IMR-90 (cell line): Measurements from ENCODE around the gene HACD4. TPM values are rescaled to one million over a fixed set of nuclear protein-coding genes. Genes with fewer than 3 reads are reported as not detected.

Source experiments
- ATAC-seq: fragments of 200-7000 bp; cut with Tn5 transposase; 2 replicates; pipeline ENCODE4 v1.9.1; 2020; ENCODE audit warnings: low read depth, mild to moderate bottlenecking, moderate library complexity
- BruUV-seq: library from RNA; stranded (reverse); fragments of 400-500 nt; replicated peaks from 2 replicates; lab custom pipeline; 2021; lab: Mats Ljungman, UMichigan
- CTCF ChIA-PET: fragments of 300-600 bp; formaldehyde crosslinking; extraction: SDS; loops from one replicate; lab custom pipeline; 2021; ENCODE audit warnings: antibody characterized with exemption; lab: Yijun Ruan, JAX
- POLR2A ChIA-PET: fragments of 300-600 bp; sonication (Branson Sonifier 250); formaldehyde crosslinking; loops from one replicate; lab custom pipeline; 2022; ENCODE audit warnings: antibody characterized with exemption; ENCODE audit not compliant: unreplicated experiment; lab: Charles Lee
- DNase-seq: peaks from one replicate; pipeline ENCODE4 v3.0.0; 2013
- H2AFZ ChIP-seq: replicated peaks from 2 replicates; pipeline ENCODE3; 2013; ENCODE audit warnings: low read length, mild to moderate bottlenecking; ENCODE audit not compliant: poor library complexity
- H2AK5ac ChIP-seq: 2 replicates; pipeline ENCODE4 v1.6.1; 2013; ENCODE audit warnings: low read depth, low read length, inconsistent platforms
- H2AK9ac ChIP-seq: replicated peaks from 2 replicates; pipeline ENCODE3; 2013; ENCODE audit warnings: mild to moderate bottlenecking, low read depth, low read length, moderate library complexity; ENCODE audit not compliant: poor library complexity
- H2BK120ac ChIP-seq: 2 replicates; pipeline ENCODE4 v1.6.1; 2013; ENCODE audit warnings: low read depth, low read length, inconsistent platforms
- H2BK15ac ChIP-seq: 3 replicates; pipeline ENCODE4 v1.6.1; 2013; ENCODE audit warnings: low read depth, low read length, inconsistent platforms
- H2BK20ac ChIP-seq: 2 replicates; pipeline ENCODE4 v1.6.1; 2013; ENCODE audit warnings: low read depth, mild to moderate bottlenecking, inconsistent platforms, low read length, moderate library complexity
- H2BK5ac ChIP-seq: 2 replicates; pipeline ENCODE4 v1.6.1; 2013; ENCODE audit warnings: mild to moderate bottlenecking, low read depth, low read length, inconsistent platforms; ENCODE audit not compliant: poor library complexity, severe bottlenecking
- H3K14ac ChIP-seq: replicated peaks from 2 replicates; pipeline ENCODE4 v1.6.1; 2013; ENCODE audit warnings: low read depth, low read length, inconsistent platforms
- H3K18ac ChIP-seq: 2 replicates; pipeline ENCODE4 v1.6.1; 2013; ENCODE audit warnings: low read depth, low read length, control low read depth
- H3K23ac ChIP-seq: 2 replicates; pipeline ENCODE4 v1.6.1; 2013; ENCODE audit warnings: low read depth, low read length, inconsistent platforms
- H3K27ac ChIP-seq: 2 replicates; pipeline ENCODE4 v1.5.1; 2013; ENCODE audit warnings: mild to moderate bottlenecking, control low read depth, low read length; ENCODE audit not compliant: insufficient read depth
- H3K27me3 ChIP-seq: 2 replicates; pipeline ENCODE4 v1.6.1; 2013; ENCODE audit warnings: low read length; ENCODE audit not compliant: control insufficient read depth, insufficient read depth
- H3K36me3 ChIP-seq: 2 replicates; pipeline ENCODE4 v1.6.1; 2013; ENCODE audit warnings: low read length, mixed read lengths; ENCODE audit not compliant: control insufficient read depth, insufficient read depth
- H3K4ac ChIP-seq: 2 replicates; pipeline ENCODE4 v1.6.1; 2013; ENCODE audit warnings: low read depth, low read length, inconsistent platforms
- H3K4me1 ChIP-seq: 2 replicates; pipeline ENCODE4 v1.6.1; 2013; ENCODE audit warnings: low read length, mixed read lengths; ENCODE audit not compliant: control insufficient read depth, insufficient read depth
- H3K4me2 ChIP-seq: 2 replicates; pipeline ENCODE4 v1.6.1; 2013; ENCODE audit warnings: low read depth, mild to moderate bottlenecking, control low read depth, low read length, moderate library complexity
- H3K4me3 ChIP-seq: 2 replicates; pipeline ENCODE4 v1.5.1; 2013; ENCODE audit warnings: low read depth, mild to moderate bottlenecking, control low read depth, low read length, moderate library complexity; ENCODE audit not compliant: insufficient read depth
- H3K56ac ChIP-seq: 2 replicates; pipeline ENCODE4 v1.6.1; 2013; ENCODE audit warnings: low read length, inconsistent platforms; ENCODE audit not compliant: insufficient read depth; ENCODE audit errors: extremely low read depth
- H3K79me1 ChIP-seq, 2 experiments: 2 replicates each; pipeline ENCODE4 v1.6.1; 2013; ENCODE audit warnings: low read length in 2 of 2, inconsistent platforms in 1 of 2, low read depth in 1 of 2
- H3K9ac ChIP-seq: 2 replicates; pipeline ENCODE4 v1.6.1; 2013; ENCODE audit warnings: low read depth, low read length, control low read depth
- H3K9me1 ChIP-seq: 2 replicates; pipeline ENCODE4 v1.6.1; 2013; ENCODE audit warnings: low read length, inconsistent platforms; ENCODE audit not compliant: insufficient read depth
- H3K9me3 ChIP-seq: 2 replicates; pipeline ENCODE4 v1.6.1; 2013; ENCODE audit warnings: low read length; ENCODE audit not compliant: control insufficient read depth, insufficient read depth
- H4K20me1 ChIP-seq: 2 replicates; pipeline ENCODE4 v1.6.1; 2013; ENCODE audit warnings: low read length, inconsistent platforms; ENCODE audit not compliant: insufficient read depth
- H4K5ac ChIP-seq: 2 replicates; pipeline ENCODE4 v1.6.1; 2013; ENCODE audit warnings: mild to moderate bottlenecking, low read depth, low read length, control low read depth
- H4K8ac ChIP-seq, 2 experiments: 2 replicates each; pipeline ENCODE4 v1.6.1; 2013; ENCODE audit warnings: low read depth in 2 of 2, low read length in 2 of 2, control low read depth in 1 of 2, inconsistent platforms in 1 of 2
- H4K91ac ChIP-seq: 2 replicates; pipeline ENCODE4 v1.6.1; 2013; ENCODE audit warnings: low read depth, low read length, inconsistent platforms; ENCODE audit not compliant: insufficient read depth
- BHLHE40 ChIP-seq: fragments of 150-350 bp; IDR thresholded peaks from 2 replicates; pipeline ENCODE4 v1.6.1; 2016; ENCODE audit warnings: mild to moderate bottlenecking, low read depth, low read length
- CHD1 ChIP-seq: IDR thresholded peaks from 2 replicates; pipeline ENCODE4 v1.6.1; 2012; ENCODE audit warnings: low read depth, low read length, improper control_type of control experiment
- MAFK ChIP-seq: IDR thresholded peaks from 2 replicates; pipeline ENCODE4 v1.6.1; 2012; ENCODE audit warnings: low read depth, low read length, improper control_type of control experiment
- MXI1 ChIP-seq: IDR thresholded peaks from 2 replicates; pipeline ENCODE4 v1.6.1; 2012; ENCODE audit warnings: low read depth, mild to moderate bottlenecking, low read length, moderate library complexity, borderline replicate concordance
- NFE2L2 ChIP-seq: fragments of 150-350 bp; IDR thresholded peaks from 2 replicates; pipeline ENCODE4 v1.6.1; 2016; ENCODE audit warnings: low read depth, mild to moderate bottlenecking, low read length
- RFX5 ChIP-seq: IDR thresholded peaks from 2 replicates; pipeline ENCODE4 v1.8.0; 2012; ENCODE audit warnings: low read depth, mild to moderate bottlenecking, low read length, moderate library complexity
- SMC3 ChIP-seq: fragments of 150-350 bp; IDR thresholded peaks from 2 replicates; pipeline ENCODE4 v1.6.1; 2016; ENCODE audit warnings: low read depth, mild to moderate bottlenecking, antibody characterized with exemption, low read length, moderate library complexity
- whole genome bisulfite sequencing, 2 experiments: methylation state at CpG; one replicate each; pipeline versions ENCODE4 v1.1.5 to v1.1.7; 2013; ENCODE audit warnings: missing lambda C conversion rate in 2 of 2; ENCODE audit not compliant: insufficient read length in 1 of 2; ENCODE audit errors: extremely low coverage in 2 of 2; 5-methylcytosine and 5-hydroxymethylcytosine counted together
- dilution Hi-C: fragments of 300-500 bp; cut with HindIII; formaldehyde crosslinking; loops from one replicate; pipeline ENCODE4 v1.14.3; 2018; ENCODE audit warnings: low sequenced_read_pairs; ENCODE audit not compliant: unreplicated experiment
- in situ Hi-C: fragments of 300-500 bp; cut with MboI; formaldehyde crosslinking; loops from 3 replicates; pipeline ENCODE4 v1.14.3; 2019; ENCODE audit warnings: low sequenced_read_pairs, inconsistent platforms, mixed read lengths
- intact Hi-C: fragments of 100-400 bp; cut with micrococcal nuclease; formaldehyde crosslinking; loops from 2 replicates; pipeline ENCODE4 v1.10.0; 2022
- polyA plus RNA-seq, 3 experiments: library from polyadenylated mRNA; depleted of rRNA; stranded (reverse); fragments of >200 nt; gene quantifications; 2 replicates each; pipeline ENCODE4 v1.2.3, GENCODE V29; 2012; ENCODE audit warnings: low replicate concordance in 1 of 3
- total RNA-seq: library from RNA; depleted of rRNA; stranded (reverse); fragments of >200 nt; gene quantifications from 2 replicates; pipeline ENCODE4 v1.2.3, GENCODE V29; 2012
- TF ChIP-seq, protein P1 (sequence below): fragments of 150-350 bp; IDR thresholded peaks from 2 replicates; pipeline ENCODE4 v1.6.1; 2016; ENCODE audit warnings: low read depth, mild to moderate bottlenecking, low read length, moderate library complexity, borderline replicate concordance
- TF ChIP-seq, protein P2 (sequence below): fragments of 150-350 bp; IDR thresholded peaks from 2 replicates; pipeline ENCODE4 v1.6.1; 2017; ENCODE audit warnings: mild to moderate bottlenecking, antibody characterized with exemption, low read length, low read depth

Gene HACD4
- total and polyA plus RNA-seq, 2 of the 4 experiments (the other 2 are of a cell fraction), result 1.9 to 2.2 TPM

DNA sequence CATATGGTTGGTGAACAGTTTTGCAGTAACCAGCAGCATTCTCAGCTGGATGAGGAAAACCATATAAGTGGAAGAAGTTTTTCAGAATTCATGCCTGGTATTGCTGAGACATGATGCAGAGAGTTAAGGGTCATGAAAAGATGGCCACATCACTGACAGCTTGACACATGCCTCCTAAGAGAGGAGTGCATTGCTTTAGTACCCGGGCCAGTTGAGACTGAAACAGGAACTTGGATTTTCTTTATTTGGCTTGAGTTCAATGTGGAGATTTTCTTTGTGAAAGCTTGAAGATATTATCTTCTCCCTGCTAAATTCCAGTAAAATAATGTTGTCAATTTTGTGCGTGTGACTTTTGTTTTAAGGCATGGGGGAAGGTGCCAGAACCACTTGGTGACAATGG lies 35.8 kb downstream of the HACD4 start:
- dilution Hi-C loops, result no loop called here
- Histone ChIP-seq H3K14ac (no peak overlapping the region), H2AK5ac (no peak overlapping the region), H3K9me3 (no peaks in the 10 kb centered on the region), H3K4me2 (no peak overlapping the region), H4K8ac (no peak overlapping the region), H3K23ac (no peak overlapping the region), H4K20me1 (no peaks in the 10 kb centered on the region), H3K79me1 (no peaks in the 10 kb centered on the region; a peak in 1 of 4 replicates), H4K91ac (no peak overlapping the region), H2BK15ac (no peak overlapping the region), H2BK5ac (no peak overlapping the region), H3K4ac (no peak overlapping the region), H3K9ac (no peak overlapping the region), H3K27ac (no peak overlapping the region), H3K4me3 (no peak overlapping the region), H3K18ac (no peak overlapping the region), H3K4me1 (no peaks in the 10 kb centered on the region), H2AFZ (no peak overlapping the region), H3K27me3 (no peaks in the 10 kb centered on the region), H3K9me1 (0 out of 2 replicates have a peak, but pooled peaks cover 3% of the 10 kb centered on the region), H3K36me3 (peaks cover 7% of the 10 kb centered on the region), H2BK20ac (no peak overlapping the region), H2BK120ac (no peak overlapping the region), H4K5ac (no peak overlapping the region), H2AK9ac (no peak overlapping the region), H3K56ac (no peak overlapping the region)
- no CpG with 5 or more reads among the region's 2 CpGs for WGBS, 2 experiments
- intact Hi-C loops, result no loop called here
- no TSS peak for BruUV-seq
- TF ChIP-seq MAFK (no peak), CHD1 (no peak), SMC3 (no peak), MXI1 (no peak), BHLHE40 (no peak), NFE2L2 (no peak), RFX5 (no peak)
- TF ChIP-seq, protein P1, sequence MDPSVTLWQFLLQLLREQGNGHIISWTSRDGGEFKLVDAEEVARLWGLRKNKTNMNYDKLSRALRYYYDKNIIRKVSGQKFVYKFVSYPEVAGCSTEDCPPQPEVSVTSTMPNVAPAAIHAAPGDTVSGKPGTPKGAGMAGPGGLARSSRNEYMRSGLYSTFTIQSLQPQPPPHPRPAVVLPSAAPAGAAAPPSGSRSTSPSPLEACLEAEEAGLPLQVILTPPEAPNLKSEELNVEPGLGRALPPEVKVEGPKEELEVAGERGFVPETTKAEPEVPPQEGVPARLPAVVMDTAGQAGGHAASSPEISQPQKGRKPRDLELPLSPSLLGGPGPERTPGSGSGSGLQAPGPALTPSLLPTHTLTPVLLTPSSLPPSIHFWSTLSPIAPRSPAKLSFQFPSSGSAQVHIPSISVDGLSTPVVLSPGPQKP, result no peak
- TF ChIP-seq, protein P2, sequence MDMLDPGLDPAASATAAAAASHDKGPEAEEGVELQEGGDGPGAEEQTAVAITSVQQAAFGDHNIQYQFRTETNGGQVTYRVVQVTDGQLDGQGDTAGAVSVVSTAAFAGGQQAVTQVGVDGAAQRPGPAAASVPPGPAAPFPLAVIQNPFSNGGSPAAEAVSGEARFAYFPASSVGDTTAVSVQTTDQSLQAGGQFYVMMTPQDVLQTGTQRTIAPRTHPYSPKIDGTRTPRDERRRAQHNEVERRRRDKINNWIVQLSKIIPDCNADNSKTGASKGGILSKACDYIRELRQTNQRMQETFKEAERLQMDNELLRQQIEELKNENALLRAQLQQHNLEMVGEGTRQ, result no peak
- in situ Hi-C loops, result no loop called here
- no peak for DNase-seq
- no peak for ATAC-seq
- POLR2A ChIA-PET, result no interaction called here
- CTCF ChIA-PET, result no interaction called here
